HEK293 (cell line): ENCODE results near the gene MPC2.
A peak's percentile ranks its signal among the peaks of the same experiment; 100 is the strongest.

Experiments
- CTCF ChIA-PET: fragments of 350-600 bp; formaldehyde crosslinking; extraction: SDS; loops from one replicate; lab custom pipeline; 2021; ENCODE audit warnings: antibody characterized with exemption; lab: Yijun Ruan, JAX
- POLR2A ChIA-PET: fragments of 300-600 bp; formaldehyde crosslinking; extraction: SDS; loops from one replicate; lab custom pipeline; 2020; ENCODE audit warnings: antibody characterized with exemption, inconsistent platforms; lab: Yijun Ruan, JAX
- H3K27ac ChIP-seq: fragments of 200-500 bp; sonication (Bioruptor generic); 2 replicates; pipeline ENCODE4 v1.5.1; 2014; ENCODE audit warnings: low read depth, low read length, control low read depth, inconsistent platforms; ENCODE audit errors: extremely low read depth
- H3K36me3 ChIP-seq, 2 experiments: fragments of 200-500 bp in 1 of 2; sonication (Bioruptor generic) in 1 of 2; 1 replicate in 1 of 2; 2 replicates in 1 of 2; pipeline ENCODE4 v1.5.1; 2014 to 2017; ENCODE audit warnings: inconsistent platforms in 2 of 2, low read length in 2 of 2; ENCODE audit not compliant: control insufficient read depth in 2 of 2, insufficient read depth in 1 of 2
- H3K4me1 ChIP-seq: fragments of 200-500 bp; sonication (Bioruptor generic); 2 replicates; pipeline ENCODE4 v1.5.1; 2014; ENCODE audit warnings: mild to moderate bottlenecking, low read length, inconsistent platforms; ENCODE audit not compliant: control insufficient read depth, insufficient read depth
- H3K4me3 ChIP-seq: 2 replicates; pipeline ENCODE4 v1.5.1; 2011; ENCODE audit warnings: low read depth, mild to moderate bottlenecking, control low read depth, low read length, moderate library complexity
- H3K9me3 ChIP-seq: fragments of 200-500 bp; sonication (Bioruptor generic); 2 replicates; pipeline ENCODE4 v1.5.1; 2014; ENCODE audit warnings: low read depth, low read length, inconsistent platforms; ENCODE audit not compliant: control insufficient read depth, insufficient read depth
- KLF8 ChIP-seq: fragments of 450-650 bp; formaldehyde crosslinking; IDR thresholded peaks from 2 replicates; pipeline ENCODE4 v1.5.1; 2016; ENCODE audit warnings: missing biosample characterization, missing genetic modification characterization
- OVOL3 ChIP-seq: fragments of 450-650 bp; formaldehyde crosslinking; IDR thresholded peaks from 2 replicates; pipeline ENCODE4 v1.5.1; 2016; ENCODE audit warnings: missing biosample characterization, missing genetic modification characterization
- ZBTB17 ChIP-seq: fragments of 450-650 bp; formaldehyde crosslinking; IDR thresholded peaks from 2 replicates; pipeline ENCODE4 v1.5.1; 2016; ENCODE audit warnings: missing biosample characterization, missing genetic modification characterization
- ZBTB21 ChIP-seq: fragments of 450-650 bp; formaldehyde crosslinking; IDR thresholded peaks from 2 replicates; pipeline ENCODE4 v1.5.1; 2017; ENCODE audit warnings: missing biosample characterization, missing genetic modification characterization
- ZNF121 ChIP-seq: fragments of 450-650 bp; formaldehyde crosslinking; IDR thresholded peaks from 2 replicates; pipeline ENCODE4 v1.5.1; 2016; ENCODE audit warnings: missing biosample characterization, missing genetic modification characterization
- ZNF350 ChIP-seq: fragments of 450-650 bp; formaldehyde crosslinking; IDR thresholded peaks from 2 replicates; pipeline ENCODE4 v1.5.0; 2017; ENCODE audit warnings: missing biosample characterization, mild to moderate bottlenecking, missing genetic modification characterization
- ZNF354C ChIP-seq: fragments of 450-650 bp; formaldehyde crosslinking; IDR thresholded peaks from 2 replicates; pipeline ENCODE4 v1.5.1; 2016; ENCODE audit warnings: missing biosample characterization, missing genetic modification characterization, low read depth, borderline replicate concordance
- ZNF544 ChIP-seq: fragments of 450-650 bp; formaldehyde crosslinking; IDR thresholded peaks from 2 replicates; pipeline ENCODE4 v1.5.0; 2017; ENCODE audit warnings: missing biosample characterization, missing genetic modification characterization
- ZNF624 ChIP-seq: fragments of 450-650 bp; formaldehyde crosslinking; IDR thresholded peaks from 2 replicates; pipeline ENCODE4 v1.5.1; 2017; ENCODE audit warnings: missing biosample characterization, missing genetic modification characterization
- ZNF664 ChIP-seq: fragments of 450-650 bp; formaldehyde crosslinking; IDR thresholded peaks from 2 replicates; pipeline ENCODE4 v1.5.1; 2016; ENCODE audit warnings: missing biosample characterization, missing genetic modification characterization
- ZNF830 ChIP-seq: fragments of 450-650 bp; IDR thresholded peaks from 2 replicates; pipeline ENCODE4 v1.5.0; 2018; ENCODE audit warnings: missing biosample characterization, missing genetic modification characterization, low read depth, mild to moderate bottlenecking, moderate library complexity
- TF ChIP-seq, protein P1 (sequence below): fragments of 450-650 bp; formaldehyde crosslinking; optimal IDR thresholded peaks from 2 replicates; pipeline ENCODE3; 2016; ENCODE audit warnings: missing biosample characterization, mild to moderate bottlenecking, missing genetic modification characterization
- TF ChIP-seq, protein P2 (sequence below): fragments of 450-650 bp; formaldehyde crosslinking; IDR thresholded peaks from 2 replicates; pipeline ENCODE4 v1.5.1; 2016; ENCODE audit warnings: missing biosample characterization, missing genetic modification characterization
- TF ChIP-seq, protein P3 (sequence below): fragments of 450-650 bp; formaldehyde crosslinking; IDR thresholded peaks from 2 replicates; pipeline ENCODE4 v1.5.1; 2017; ENCODE audit warnings: missing biosample characterization, missing genetic modification characterization
- TF ChIP-seq, protein P4 (sequence below): fragments of 450-650 bp; IDR thresholded peaks from 2 replicates; pipeline ENCODE4 v1.5.1; 2018; ENCODE audit warnings: missing biosample characterization, missing genetic modification characterization

MPC2 gene

DNA sequence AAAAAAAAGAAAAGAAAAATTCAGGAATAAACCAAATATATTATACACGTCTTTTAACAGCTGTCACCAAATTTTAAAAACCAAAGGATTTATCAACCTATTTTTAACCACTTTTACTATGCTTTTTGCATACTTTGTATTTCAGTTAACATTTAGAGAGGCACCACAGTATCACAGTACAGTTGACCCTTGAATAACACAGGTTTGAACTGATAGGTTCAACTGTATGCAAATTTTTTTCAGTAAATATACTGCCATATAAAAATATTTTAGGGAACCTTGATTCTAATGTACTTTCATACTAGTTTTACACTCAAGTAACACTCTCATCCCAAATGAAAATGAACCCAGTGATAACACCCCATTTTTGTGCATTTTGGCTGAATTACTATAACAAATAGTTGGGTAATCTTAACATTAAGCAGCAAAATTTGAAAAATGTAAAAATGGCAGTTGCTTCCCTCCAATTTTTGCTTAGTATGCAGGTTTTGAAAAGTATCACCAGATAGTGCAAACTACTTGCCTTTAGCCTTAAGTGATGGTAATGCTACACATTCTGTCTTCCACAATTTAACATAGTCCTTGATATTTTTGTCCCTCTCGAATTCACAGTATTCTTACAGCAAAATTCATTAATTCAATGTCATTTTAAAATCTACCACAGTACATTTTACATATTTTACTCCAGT is 12.2 kb downstream of the MPC2 start:
- TF ChIP-seq ZNF664 (tag by site-specific recombination): no peak
- TF ChIP-seq ZNF544 (tag by site-specific recombination): no peak
- no peak for TF ChIP-seq ZNF624
- no peak for TF ChIP-seq ZNF830 (tag by site-specific recombination)
- no peak for TF ChIP-seq OVOL3 (tag by site-specific recombination)
- TF ChIP-seq KLF8 (tag by site-specific recombination): no peak
- no peak for TF ChIP-seq ZBTB17 (tag by site-specific recombination)
- no peak for TF ChIP-seq ZBTB21 (tag by site-specific recombination)
- no peak for TF ChIP-seq ZNF121 (tag by site-specific recombination)
- TF ChIP-seq, protein P1, sequence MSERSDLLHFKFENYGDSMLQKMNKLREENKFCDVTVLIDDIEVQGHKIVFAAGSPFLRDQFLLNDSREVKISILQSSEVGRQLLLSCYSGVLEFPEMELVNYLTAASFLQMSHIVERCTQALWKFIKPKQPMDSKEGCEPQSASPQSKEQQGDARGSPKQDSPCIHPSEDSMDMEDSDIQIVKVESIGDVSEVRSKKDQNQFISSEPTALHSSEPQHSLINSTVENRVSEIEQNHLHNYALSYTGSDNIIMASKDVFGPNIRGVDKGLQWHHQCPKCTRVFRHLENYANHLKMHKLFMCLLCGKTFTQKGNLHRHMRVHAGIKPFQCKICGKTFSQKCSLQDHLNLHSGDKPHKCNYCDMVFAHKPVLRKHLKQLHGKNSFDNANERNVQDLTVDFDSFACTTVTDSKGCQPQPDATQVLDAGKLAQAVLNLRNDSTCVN (tag by site-specific recombination): no peak
- TF ChIP-seq ZNF354C (tag by site-specific recombination): no peak
- POLR2A ChIA-PET: interaction anchor here (1.5 kb wide), 1 partner anchor 11 kb away, joined by 8 read pairs; the partner anchor contains the start of gene DCAF6
- Histone ChIP-seq H3K36me3 (no peaks in the 10 kb centered on the region), H3K27ac (no peak overlapping the region), H3K4me1 (peaks cover 14% of the 10 kb centered on the region), H3K4me3 (no peak overlapping the region), H3K9me3 (no peaks in the 10 kb centered on the region)
- CTCF ChIA-PET: no interaction called here

DNA sequence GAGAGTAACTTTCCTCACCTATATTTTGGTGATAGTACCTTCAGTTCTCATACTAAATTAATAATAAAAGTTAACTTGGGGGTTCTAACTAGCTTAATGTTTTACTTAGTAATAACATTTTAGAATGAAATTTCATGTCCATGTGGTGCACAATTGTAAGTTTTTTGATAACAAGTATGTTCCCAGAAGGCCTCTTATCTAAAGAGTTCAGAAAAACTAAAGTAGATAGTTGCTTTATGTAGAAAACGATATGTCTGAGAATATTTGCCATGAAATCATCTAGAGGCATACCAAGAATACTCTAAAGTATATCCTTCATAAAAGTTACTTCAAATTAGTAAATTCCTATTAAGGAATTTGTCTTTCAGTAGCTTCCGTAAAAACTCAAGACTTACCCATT is 12.8 kb downstream of the MPC2 start:
- POLR2A ChIA-PET: interaction anchor here (0.5 to 1.5 kb wide), 3 partner anchors 11 to 101 kb away, joined by 5 to 8 read pairs (median 7); partner anchors contain the start of gene DCAF6
- no peak overlapping the region for H3K4me3 ChIP-seq
- peaks cover 14% of the 10 kb centered on the region for H3K4me1 ChIP-seq
- no peaks in the 10 kb centered on the region for H3K9me3 ChIP-seq
- CTCF ChIA-PET: interaction anchor here (0.6 kb wide), 1 partner anchor 46 kb away, joined by 4 read pairs; no protein-coding TSS in a partner anchor
- TF ChIP-seq, protein P2, sequence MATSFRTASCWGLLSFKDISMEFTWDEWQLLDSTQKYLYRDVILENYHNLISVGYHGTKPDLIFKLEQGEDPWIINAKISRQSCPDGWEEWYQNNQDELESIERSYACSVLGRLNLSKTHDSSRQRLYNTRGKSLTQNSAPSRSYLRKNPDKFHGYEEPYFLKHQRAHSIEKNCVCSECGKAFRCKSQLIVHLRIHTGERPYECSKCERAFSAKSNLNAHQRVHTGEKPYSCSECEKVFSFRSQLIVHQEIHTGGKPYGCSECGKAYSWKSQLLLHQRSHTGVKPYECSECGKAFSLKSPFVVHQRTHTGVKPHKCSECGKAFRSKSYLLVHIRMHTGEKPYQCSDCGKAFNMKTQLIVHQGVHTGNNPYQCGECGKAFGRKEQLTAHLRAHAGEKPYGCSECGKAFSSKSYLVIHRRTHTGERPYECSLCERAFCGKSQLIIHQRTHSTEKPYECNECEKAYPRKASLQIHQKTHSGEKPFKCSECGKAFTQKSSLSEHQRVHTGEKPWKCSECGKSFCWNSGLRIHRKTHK: no peak
- TF ChIP-seq, protein P3, sequence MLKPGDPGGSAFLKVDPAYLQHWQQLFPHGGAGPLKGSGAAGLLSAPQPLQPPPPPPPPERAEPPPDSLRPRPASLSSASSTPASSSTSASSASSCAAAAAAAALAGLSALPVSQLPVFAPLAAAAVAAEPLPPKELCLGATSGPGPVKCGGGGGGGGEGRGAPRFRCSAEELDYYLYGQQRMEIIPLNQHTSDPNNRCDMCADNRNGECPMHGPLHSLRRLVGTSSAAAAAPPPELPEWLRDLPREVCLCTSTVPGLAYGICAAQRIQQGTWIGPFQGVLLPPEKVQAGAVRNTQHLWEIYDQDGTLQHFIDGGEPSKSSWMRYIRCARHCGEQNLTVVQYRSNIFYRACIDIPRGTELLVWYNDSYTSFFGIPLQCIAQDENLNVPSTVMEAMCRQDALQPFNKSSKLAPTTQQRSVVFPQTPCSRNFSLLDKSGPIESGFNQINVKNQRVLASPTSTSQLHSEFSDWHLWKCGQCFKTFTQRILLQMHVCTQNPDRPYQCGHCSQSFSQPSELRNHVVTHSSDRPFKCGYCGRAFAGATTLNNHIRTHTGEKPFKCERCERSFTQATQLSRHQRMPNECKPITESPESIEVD (tag by site-specific recombination): peak; percentile 49; the same call in 1 of the 2 replicates
- no peak for TF ChIP-seq ZNF830 (tag by site-specific recombination)
- TF ChIP-seq, protein P4, sequence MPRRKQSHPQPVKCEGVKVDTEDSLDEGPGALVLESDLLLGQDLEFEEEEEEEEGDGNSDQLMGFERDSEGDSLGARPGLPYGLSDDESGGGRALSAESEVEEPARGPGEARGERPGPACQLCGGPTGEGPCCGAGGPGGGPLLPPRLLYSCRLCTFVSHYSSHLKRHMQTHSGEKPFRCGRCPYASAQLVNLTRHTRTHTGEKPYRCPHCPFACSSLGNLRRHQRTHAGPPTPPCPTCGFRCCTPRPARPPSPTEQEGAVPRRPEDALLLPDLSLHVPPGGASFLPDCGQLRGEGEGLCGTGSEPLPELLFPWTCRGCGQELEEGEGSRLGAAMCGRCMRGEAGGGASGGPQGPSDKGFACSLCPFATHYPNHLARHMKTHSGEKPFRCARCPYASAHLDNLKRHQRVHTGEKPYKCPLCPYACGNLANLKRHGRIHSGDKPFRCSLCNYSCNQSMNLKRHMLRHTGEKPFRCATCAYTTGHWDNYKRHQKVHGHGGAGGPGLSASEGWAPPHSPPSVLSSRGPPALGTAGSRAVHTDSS (tag by site-specific recombination): no peak
- TF ChIP-seq ZNF350 (tag by site-specific recombination): no peak
- H3K36me3 ChIP-seq: no peaks in the 10 kb centered on the region
- no peak overlapping the region for H3K27ac ChIP-seq
